ENCODE measurements around the gene NNMT.

Gene NNMT

GRCh38 chr11:114284914-114285313, 11.3 kb upstream of the NNMT start:
- Histone ChIP-seq H3K9me3 (ENCODE audit: low read depth, low read length) (no peaks in the 10 kb centered on the region), H3K27ac (no peak overlapping the region), H3K4me3 (no peak overlapping the region), H3K9ac (ENCODE audit: insufficient read length) (no peak overlapping the region), H3K36me3 (ENCODE audit: insufficient read depth, low read length) (no peaks in the 10 kb centered on the region)
- DNase-seq (ENCODE audit: low read depth, low spot score) = no peak
- TF ChIP-seq FOXP2 (optimal IDR thresholded peaks at IDR 0.05; ENCODE audit: control extremely low read depth, extremely low read length, insufficient read depth) = no peak
- no peak for TF ChIP-seq EZH2 (IDR thresholded peaks at IDR 0.05)
- TF ChIP-seq POLR2AphosphoS5 (IDR thresholded peaks at IDR 0.05; ENCODE audit: borderline replicate concordance, low read depth, low read length) = no peak

DNA sequence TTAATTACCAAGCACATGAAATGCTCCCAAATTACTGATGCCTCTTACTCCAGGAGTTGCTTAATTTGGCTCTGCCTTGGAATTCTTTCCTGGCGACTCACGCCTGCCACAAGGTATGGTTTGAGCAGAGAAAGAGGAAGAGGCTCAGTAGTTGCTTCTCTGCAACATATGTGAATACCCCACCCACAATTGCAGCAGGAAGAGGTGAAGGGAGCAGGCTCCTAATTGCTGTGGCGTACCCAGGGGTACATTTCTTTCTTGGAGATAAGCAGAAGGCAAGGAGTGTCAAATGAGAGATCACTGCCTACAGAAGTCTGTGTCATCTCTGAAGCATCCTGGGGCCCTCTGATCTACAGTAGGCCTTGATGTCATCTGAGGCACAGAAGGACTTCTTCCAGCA, 10.6 kb upstream of the NNMT start:
- Histone ChIP-seq H3K27ac (no peak overlapping the region), H3K36me3 (ENCODE audit: insufficient read depth, low read length) (no peaks in the 10 kb centered on the region), H3K9ac (ENCODE audit: insufficient read length) (no peak overlapping the region), H3K4me3 (no peak overlapping the region), H3K9me3 (ENCODE audit: low read depth, low read length) (no peaks in the 10 kb centered on the region)
- no peak for DNase-seq (ENCODE audit: low read depth, low spot score)
- TF ChIP-seq POLR2AphosphoS5 (IDR thresholded peaks at IDR 0.05; ENCODE audit: borderline replicate concordance, low read depth, low read length) = no peak
- no peak for TF ChIP-seq EZH2 (IDR thresholded peaks at IDR 0.05)
- TF ChIP-seq FOXP2 (optimal IDR thresholded peaks at IDR 0.05; ENCODE audit: control extremely low read depth, extremely low read length, insufficient read depth) = no peak

DNA sequence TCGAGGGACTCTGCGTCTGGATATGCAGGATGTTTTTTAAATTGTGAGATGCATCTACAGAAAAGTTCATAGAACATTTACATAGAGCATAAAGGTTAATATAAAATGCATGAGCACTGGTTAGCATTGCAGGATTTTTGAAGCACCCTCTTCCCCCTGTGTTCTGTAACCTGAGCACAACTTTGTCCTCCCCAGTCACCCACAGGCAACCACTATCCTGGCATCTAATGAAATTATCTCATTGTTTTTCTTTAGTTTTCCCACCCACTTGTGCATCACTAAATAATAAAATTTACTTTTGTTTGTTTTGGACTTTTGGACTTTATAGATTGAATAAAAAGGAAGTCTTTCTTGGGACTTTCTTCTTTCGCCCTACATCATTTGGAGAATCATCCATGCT, 10.0 kb upstream of the NNMT start:
- TF ChIP-seq POLR2AphosphoS5 (IDR thresholded peaks at IDR 0.05; ENCODE audit: borderline replicate concordance, low read depth, low read length) (no peak), FOXP2 (optimal IDR thresholded peaks at IDR 0.05; ENCODE audit: control extremely low read depth, extremely low read length, insufficient read depth) (no peak), EZH2 (IDR thresholded peaks at IDR 0.05) (no peak)
- no peak for DNase-seq (ENCODE audit: low read depth, low spot score)
- Histone ChIP-seq H3K4me3 (no peak overlapping the region), H3K27ac (no peak overlapping the region), H3K9ac (ENCODE audit: insufficient read length) (no peak overlapping the region), H3K9me3 (ENCODE audit: low read depth, low read length) (no peaks in the 10 kb centered on the region), H3K36me3 (ENCODE audit: insufficient read depth, low read length) (no peaks in the 10 kb centered on the region)

DNA sequence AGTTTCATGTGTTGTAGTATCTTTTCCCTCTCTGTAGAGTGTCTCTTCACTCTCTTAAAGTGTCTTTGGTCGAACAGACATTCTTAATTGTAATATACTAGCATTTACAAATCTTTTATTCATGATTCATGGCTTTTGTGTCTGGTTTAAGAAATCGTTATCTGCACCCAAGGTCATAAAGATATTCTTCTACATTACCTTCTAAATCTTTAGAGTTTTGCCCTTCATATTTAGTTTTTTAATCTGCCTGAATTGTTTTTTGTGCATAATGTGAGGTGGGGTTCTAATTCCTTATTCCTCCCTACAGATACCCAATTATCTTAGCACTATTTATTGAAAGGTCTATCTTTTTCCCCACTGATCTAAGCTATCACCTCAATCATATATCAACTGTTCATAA, 9.0 kb upstream of the NNMT start:
- Histone ChIP-seq H3K4me3 (no peak overlapping the region), H3K27ac (no peak overlapping the region), H3K36me3 (ENCODE audit: insufficient read depth, low read length) (no peaks in the 10 kb centered on the region), H3K9ac (ENCODE audit: insufficient read length) (no peak overlapping the region), H3K9me3 (ENCODE audit: low read depth, low read length) (no peaks in the 10 kb centered on the region)
- no peak for TF ChIP-seq EZH2 (IDR thresholded peaks at IDR 0.05)
- no peak for DNase-seq (ENCODE audit: low read depth, low spot score)

DNA sequence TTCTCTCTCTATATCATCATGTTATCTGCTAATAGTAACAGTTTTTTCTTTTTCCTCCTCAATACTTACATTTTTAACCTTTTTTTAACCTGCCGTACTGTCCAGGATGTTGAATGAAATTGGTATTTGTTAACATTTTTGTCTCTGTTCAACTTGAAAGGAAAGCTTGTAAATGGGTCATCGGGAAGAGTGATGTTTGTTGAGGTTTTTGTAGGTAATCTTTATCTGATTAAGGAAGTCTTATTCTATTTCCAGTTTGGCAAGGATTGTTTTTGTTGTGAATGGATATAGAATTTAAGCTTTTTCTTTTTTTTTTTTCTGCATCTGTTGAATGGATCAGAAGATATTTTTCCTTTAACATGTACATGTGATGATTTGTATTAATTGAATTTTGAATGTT, 8.1 kb upstream of the NNMT start:
- Histone ChIP-seq H3K9me3 (ENCODE audit: low read depth, low read length) (no peaks in the 10 kb centered on the region), H3K36me3 (ENCODE audit: insufficient read depth, low read length) (no peaks in the 10 kb centered on the region), H3K9ac (ENCODE audit: insufficient read length) (no peak overlapping the region), H3K4me3 (no peak overlapping the region), H3K27ac (no peak overlapping the region)
- TF ChIP-seq POLR2AphosphoS5 (IDR thresholded peaks at IDR 0.05; ENCODE audit: borderline replicate concordance, low read depth, low read length) (no peak), FOXP2 (optimal IDR thresholded peaks at IDR 0.05; ENCODE audit: control extremely low read depth, extremely low read length, insufficient read depth) (no peak), EZH2 (IDR thresholded peaks at IDR 0.05) (no peak)
- no peak for DNase-seq (ENCODE audit: low read depth, low spot score)

DNA sequence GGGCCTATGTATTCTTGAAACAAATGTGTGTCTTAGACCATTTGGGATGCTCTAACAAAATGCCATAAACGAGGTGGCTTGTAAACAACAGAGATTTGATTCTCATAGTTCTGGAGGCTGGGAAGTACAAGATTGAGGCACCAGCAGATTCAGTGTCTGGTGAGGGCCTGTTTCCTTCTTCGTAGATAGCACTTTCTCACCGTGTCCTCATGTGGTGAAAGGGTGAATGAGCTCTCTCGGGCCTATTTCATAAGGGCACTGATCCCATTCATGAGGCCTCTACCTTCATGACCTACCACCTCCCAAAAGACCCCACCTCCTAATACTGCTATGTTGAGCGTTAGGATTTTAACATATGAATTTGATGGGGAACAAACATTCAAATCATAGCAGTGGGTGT, 6.4 kb upstream of the NNMT start:
- Histone ChIP-seq H3K27ac (no peak overlapping the region), H3K9ac (ENCODE audit: insufficient read length) (no peak overlapping the region), H3K36me3 (ENCODE audit: insufficient read depth, low read length) (no peaks in the 10 kb centered on the region), H3K4me3 (no peak overlapping the region), H3K9me3 (ENCODE audit: low read depth, low read length) (no peaks in the 10 kb centered on the region)
- TF ChIP-seq FOXP2 (optimal IDR thresholded peaks at IDR 0.05; ENCODE audit: control extremely low read depth, extremely low read length, insufficient read depth) = no peak
- TF ChIP-seq EZH2 (IDR thresholded peaks at IDR 0.05) = no peak
- TF ChIP-seq POLR2AphosphoS5 (IDR thresholded peaks at IDR 0.05; ENCODE audit: borderline replicate concordance, low read depth, low read length) = no peak
- DNase-seq (ENCODE audit: low read depth, low spot score) = no peak

DNA sequence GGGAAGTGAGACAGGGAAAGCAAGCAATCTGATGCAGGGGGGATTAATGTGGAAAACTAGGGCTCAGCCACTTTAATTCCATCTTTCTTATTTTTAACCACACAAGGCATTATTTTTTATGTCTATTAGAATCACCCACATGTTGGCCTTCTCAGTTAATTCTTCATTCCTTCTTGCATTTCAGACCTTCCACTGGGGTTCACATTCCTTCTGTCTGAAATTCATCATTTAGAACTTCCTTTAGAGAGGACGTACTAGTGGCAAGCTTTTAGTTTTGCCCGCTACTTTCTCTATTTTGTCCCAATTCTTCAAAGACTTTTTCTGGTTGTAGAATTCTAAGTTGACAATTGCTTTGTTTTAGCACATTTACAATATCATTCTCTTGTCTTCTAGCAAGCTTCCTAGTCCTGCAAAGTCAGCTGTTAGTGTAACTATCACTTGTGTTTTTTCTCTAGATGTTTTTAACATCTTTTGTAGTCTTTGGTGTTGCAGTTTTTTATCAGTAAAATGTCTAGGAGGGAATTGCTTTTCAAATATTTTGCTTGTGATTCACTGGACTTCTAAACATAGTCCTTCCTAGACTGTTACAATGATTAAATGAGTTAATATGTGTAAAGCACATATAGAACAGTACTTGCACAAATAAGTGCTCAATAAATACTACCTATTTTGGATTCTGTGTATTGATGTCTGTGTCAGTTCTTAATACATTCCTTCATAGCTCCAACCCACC, 5.5 kb upstream of the NNMT start:
- no peak overlapping the region for H3K27ac ChIP-seq
- no peaks in the 10 kb centered on the region for H3K36me3 ChIP-seq (ENCODE audit: insufficient read depth, low read length)
- no peak for TF ChIP-seq FOXP2 (optimal IDR thresholded peaks at IDR 0.05; ENCODE audit: control extremely low read depth, extremely low read length, insufficient read depth)
- TF ChIP-seq POLR2AphosphoS5 (IDR thresholded peaks at IDR 0.05; ENCODE audit: borderline replicate concordance, low read depth, low read length) = no peak
- no peak for TF ChIP-seq EZH2 (IDR thresholded peaks at IDR 0.05)
- no peak overlapping the region for H3K9ac ChIP-seq (ENCODE audit: insufficient read length)
- H3K9me3 ChIP-seq (ENCODE audit: low read depth, low read length) = no peaks in the 10 kb centered on the region
- no peak overlapping the region for H3K4me3 ChIP-seq
- DNase-seq (ENCODE audit: low read depth, low spot score) = no peak

DNA sequence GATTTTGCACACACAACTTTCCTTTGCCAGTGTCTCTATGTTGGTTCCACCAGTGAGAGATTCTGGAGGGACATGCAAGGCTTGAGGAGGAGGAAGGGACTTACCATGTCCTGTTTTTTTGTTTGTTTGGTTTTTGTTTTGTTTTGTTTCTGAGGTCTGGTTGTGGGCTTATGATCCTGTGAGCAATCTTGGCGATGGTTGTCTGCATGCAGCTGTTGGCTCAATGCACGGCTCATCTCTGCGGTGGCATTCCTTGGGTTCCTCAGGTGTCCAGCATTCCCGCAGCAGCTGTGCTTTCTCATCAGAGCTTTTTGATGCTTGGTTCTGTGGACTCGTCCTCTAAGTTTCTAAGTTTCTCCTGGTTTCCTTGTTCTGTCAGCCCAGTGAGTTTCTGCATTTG, 4.8 kb upstream of the NNMT start:
- Histone ChIP-seq H3K36me3 (ENCODE audit: insufficient read depth, low read length) (no peaks in the 10 kb centered on the region), H3K9me3 (ENCODE audit: low read depth, low read length) (no peaks in the 10 kb centered on the region), H3K9ac (ENCODE audit: insufficient read length) (no peak overlapping the region), H3K27ac (no peak overlapping the region), H3K4me3 (no peak overlapping the region)
- no peak for TF ChIP-seq POLR2AphosphoS5 (IDR thresholded peaks at IDR 0.05; ENCODE audit: borderline replicate concordance, low read depth, low read length)
- no peak for TF ChIP-seq EZH2 (IDR thresholded peaks at IDR 0.05)
- TF ChIP-seq FOXP2 (optimal IDR thresholded peaks at IDR 0.05; ENCODE audit: control extremely low read depth, extremely low read length, insufficient read depth) = no peak
- no peak for DNase-seq (ENCODE audit: low read depth, low spot score)

Data from SK-N-MC (cell line).